DMS153 treated with DMSO at 0.1 percent for 48 hours (cell line): ENCODE data around the gene HELZ.
"Not testable (repeated sequence)": the region's sequence is repeated elsewhere in the genome, so short reads cannot be mapped to it uniquely, and the experiment has no call there.

Experiments used
- DNase-seq: peaks from one replicate; lab custom pipeline; 2025; ENCODE audit not compliant: unreplicated experiment; lab: John Stamatoyannopoulos, UW

The HELZ gene

GRCh38 chr17:67151717-67152116, 93.3 kb downstream of the HELZ start:
- no peak for DNase-seq

- no peak for DNase-seq
Observed at GRCh38 chr17:67150826-67151225, 94.2 kb downstream of the HELZ start.

GRCh38 chr17:67148352-67148751, 96.6 kb downstream of the HELZ start:
- no peak for DNase-seq

- no peak for DNase-seq
Observed at GRCh38 chr17:67145183-67145805, 99.7 kb downstream of the HELZ start.

- no peak for DNase-seq
Observed at GRCh38 chr17:67143318-67143717, 101.7 kb downstream of the HELZ start.

GRCh38 chr17:67142030-67142429, 103.0 kb downstream of the HELZ start:
- DNase-seq: not testable (repeated sequence)

GRCh38 chr17:67139784-67140665, 105.0 kb downstream of the HELZ start:
- DNase-seq: no peak

GRCh38 chr17:67139289-67139688, 105.7 kb downstream of the HELZ start:
- no peak for DNase-seq

GRCh38 chr17:67138392-67138791, 106.6 kb downstream of the HELZ start:
- no peak for DNase-seq

GRCh38 chr17:67137860-67138259, 107.1 kb downstream of the HELZ start:
- DNase-seq: no peak

- DNase-seq: no peak
Observed at GRCh38 chr17:67137026-67137370, 108.0 kb downstream of the HELZ start.

GRCh38 chr17:67136191-67137025, 108.6 kb downstream of the HELZ start:
- DNase-seq: no peak

GRCh38 chr17:67133161-67133560, 111.8 kb downstream of the HELZ start:
- no peak for DNase-seq

- DNase-seq: peak; percentile 58
Observed at GRCh38 chr17:67132366-67132765, 112.6 kb downstream of the HELZ start.

- no peak for DNase-seq
Observed at GRCh38 chr17:67130768-67131167, 114.2 kb downstream of the HELZ start.

GRCh38 chr17:67129283-67129682, 115.7 kb downstream of the HELZ start:
- DNase-seq: no peak

- DNase-seq: no peak
Observed at GRCh38 chr17:67128700-67129099, 116.3 kb downstream of the HELZ start.

- DNase-seq: no peak
Observed at GRCh38 chr17:67127925-67128324, 117.1 kb downstream of the HELZ start.

- DNase-seq: no peak
Observed at GRCh38 chr17:67126983-67127382, 118.0 kb downstream of the HELZ start.

GRCh38 chr17:67126543-67126942, 118.5 kb downstream of the HELZ start:
- not testable (repeated sequence) for DNase-seq

- DNase-seq: no peak
Observed at GRCh38 chr17:67125924-67126323, 119.1 kb downstream of the HELZ start.

GRCh38 chr17:67125417-67125816, 119.6 kb downstream of the HELZ start:
- DNase-seq: no peak
